Head of caudate nucleus (tissue), 42 donors: ENCODE results near the gene PPP1R1B.
A peak's percentile ranks its signal among the peaks of the same experiment; 100 is the strongest.

ENCODE experiments used
- DNase-seq, 42 donors: peaks; one replicate each; pipeline versions ENCODE4 v3.0.0 to v3.0.0-alpha.2; 2020 to 2021; ENCODE audit warnings: mixed read lengths in 7 of 42
- intact Hi-C: fragments of 100-400 bp; cut with DNase I; formaldehyde crosslinking; loops from one replicate; pipeline ENCODE4 v1.15.0; 2022

PPP1R1B gene

DNA sequence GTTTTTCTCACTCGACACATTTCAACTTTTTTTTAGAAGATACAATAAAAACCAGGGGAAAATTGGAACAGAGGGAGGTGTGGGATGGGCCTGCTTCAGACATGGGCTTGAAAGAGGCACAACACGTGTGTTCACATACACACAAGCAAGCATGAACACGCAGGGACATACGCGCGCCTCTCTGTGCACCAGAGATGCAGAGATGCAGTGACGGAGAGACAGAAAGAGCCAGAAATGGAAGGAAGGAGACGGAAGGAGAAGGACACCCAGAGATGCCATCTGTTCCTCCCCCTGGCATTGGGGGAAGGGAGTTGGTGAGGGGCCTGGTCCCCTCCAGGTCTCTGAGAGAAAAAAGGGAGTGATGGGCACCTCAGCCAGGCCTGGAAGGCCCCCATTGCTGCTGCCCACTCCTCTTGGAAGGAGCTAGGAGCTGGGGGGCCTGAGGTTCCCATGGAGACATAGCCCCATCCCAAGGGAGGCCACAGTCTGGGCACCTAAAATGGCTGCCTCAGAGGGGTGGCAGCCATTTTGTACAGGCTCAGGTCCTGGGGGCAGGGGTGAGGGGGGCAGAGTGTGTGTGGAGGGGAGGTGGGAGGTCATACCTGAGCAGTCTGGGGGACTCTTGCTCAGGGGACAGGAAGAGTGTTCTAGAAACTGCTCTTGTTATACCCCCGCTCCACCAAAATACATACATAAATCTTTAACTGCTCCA is 15.2 kb upstream of the PPP1R1B start:
- intact Hi-C loops = no loop called here
- DNase-seq = no peak

DNA sequence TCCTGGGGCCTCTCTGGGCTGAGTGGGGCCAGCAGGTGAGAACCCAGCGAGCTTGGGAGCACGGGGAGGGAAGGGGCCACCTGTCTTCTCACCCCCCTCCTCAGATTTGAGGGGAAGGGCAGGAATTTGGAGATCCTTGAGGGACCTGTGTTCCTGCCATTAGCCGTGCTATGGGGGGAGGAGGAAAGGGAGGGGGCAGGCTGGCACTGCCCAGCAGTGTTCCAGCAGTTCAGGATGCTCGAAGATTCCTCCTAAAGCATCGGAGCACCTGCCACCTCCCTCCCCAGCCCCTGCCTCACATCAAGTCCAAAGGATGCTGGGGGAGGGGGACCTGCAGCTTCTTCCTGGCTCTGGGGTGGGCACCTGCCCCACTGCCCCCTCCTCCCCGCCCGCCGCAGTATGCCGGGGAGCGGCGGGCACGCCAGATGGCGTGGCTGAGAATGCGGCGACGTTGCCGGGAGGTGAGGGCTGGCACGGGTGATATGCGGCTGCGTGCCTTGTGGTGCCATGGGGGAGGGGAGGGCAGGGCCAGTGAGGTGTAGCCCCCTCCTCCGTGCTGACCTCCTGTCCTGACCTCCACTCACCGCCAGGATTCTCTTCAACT is 14.4 kb upstream of the PPP1R1B start:
- intact Hi-C loops = no loop called here
- DNase-seq = no peak

DNA sequence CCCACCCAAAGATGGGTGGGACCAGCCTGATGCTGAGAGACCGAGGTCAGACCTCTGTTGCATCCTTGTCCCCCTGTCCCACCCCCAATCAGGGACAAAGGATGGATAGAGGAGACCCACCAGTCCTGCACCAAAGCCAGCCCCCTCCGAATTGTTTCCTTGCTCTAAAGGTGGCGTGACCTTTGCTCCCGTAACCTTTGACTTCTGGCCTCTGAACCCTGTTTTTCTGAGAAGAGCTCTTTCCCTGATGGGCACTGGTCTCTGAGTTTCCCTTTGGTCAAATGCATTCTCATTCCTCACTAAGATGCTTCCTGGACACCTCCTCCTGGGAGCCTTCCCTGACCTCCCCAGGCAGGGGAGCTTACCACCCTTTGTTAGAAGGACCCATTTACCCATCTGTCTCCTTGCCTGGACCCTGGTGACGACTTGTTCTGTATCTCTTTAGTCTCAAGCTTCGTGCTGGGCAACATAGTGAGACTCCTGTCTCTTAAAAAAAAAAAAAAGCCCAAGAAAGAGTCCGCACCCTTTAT is 13.8 kb upstream of the PPP1R1B start:
- DNase-seq = no peak
- intact Hi-C loops = no loop called here

DNA sequence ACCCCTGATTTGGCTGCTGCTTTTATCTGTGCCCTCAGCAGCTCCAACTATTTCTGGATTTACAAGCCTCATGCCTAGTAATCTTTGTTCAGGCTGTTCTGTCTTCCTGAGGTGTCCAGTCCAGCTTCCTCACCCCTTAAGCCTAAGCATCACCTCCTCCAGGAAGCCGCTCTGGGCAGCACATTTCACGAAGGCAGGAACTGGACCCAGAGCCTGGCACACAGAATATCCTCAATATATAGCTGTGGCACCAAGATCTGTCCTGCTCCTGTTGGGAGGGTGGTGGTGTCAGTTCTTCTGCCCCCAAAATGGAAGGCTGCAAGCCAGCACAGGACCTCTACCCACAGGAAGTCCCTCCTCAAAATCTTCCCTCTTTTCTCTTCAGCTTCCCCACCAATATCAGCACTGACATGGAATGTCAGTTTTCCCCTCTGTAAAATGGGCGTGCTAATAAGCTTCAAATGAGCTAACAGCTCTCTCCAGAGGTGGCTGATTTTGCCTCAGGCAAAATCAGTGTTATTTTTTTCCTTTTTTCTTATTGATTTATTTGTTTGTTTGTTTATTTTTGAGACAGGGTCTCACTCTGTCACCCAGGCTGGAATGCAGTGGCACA is 12.1 kb upstream of the PPP1R1B start:
- DNase-seq = no peak
- intact Hi-C loops = no loop called here

DNA sequence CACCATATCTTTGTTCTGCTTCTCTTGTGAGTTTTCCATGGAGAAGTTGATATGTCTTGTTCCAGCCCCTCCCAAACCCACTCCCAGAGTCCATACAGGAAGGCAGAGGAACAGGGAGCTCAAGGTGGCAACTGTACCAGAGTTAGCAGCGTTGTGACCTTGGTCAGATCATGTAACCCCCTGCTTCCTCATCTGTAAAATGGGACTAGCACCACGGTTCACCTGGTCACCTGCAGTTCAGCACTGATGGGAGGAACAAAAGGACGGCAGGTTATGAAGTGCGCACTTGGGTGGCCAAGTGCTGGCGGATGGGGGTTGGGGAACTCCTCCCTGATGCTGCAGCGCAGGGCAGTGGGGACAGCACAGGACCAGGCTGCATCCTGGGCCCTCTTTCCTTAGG is 11.3 kb upstream of the PPP1R1B start:
- intact Hi-C loops = no loop called here
- DNase-seq = no peak

DNA sequence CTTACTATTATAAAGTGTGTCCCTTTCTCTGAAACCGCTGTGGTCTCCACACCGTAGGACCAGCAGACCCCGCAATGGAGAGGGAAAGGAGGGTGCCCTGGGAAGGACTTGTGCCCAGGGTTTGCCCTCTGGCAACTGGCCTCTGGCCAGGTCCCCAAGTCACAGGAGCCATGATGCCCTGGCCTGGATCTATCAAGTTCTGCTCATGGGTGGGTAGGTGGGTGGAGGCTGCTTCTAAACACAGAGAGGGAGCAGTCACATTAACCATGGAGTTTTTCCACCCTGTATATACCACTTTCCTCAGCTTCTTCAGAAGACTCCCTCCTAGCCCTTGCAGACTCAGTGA is 9.7 kb upstream of the PPP1R1B start:
- intact Hi-C loops = no loop called here
- no peak for DNase-seq

DNA sequence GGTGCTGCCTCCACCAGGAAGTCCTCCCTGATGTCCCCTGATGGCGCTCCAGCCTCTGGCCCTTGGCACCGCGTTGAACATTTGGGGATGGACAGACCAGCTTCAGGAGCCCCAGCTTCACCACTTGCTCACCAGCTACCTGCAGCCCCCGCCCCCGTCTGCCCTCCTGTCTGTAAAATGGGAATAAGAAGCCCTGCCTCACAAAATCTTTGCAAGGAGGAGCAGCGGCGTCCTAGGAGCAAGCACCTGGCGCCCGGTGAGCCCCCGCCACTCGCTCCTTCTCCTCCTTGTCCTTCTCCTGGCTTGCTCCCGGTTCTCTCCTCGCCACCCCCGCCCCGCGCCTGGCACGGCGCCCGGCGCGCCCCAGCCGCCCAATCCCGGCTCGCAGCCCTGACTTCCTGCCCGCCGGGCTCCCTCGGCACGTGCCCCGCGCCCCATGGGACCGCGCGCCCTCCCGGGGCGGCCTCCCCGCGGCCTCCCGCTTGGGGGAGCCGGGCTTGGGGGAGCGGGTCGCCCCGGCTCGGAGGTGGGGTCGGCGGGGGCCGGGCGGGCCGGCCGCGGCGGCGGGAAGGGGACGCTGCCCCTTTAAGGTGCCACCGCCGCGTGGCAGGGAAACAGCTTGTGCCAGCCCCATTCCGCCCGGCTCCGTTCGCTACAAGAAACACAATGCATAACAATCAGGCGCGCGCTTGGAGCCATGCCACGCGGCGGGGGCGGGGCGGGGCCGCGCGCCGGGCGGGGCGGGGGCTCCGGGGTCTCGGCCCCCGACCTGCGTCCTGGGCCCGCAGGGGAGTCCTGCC is 9.1 kb upstream of the PPP1R1B start:
- DNase-seq = peak in 41 of 42 donors; percentile 51 to 84 (median 70)
- intact Hi-C loops = no loop called here

DNA sequence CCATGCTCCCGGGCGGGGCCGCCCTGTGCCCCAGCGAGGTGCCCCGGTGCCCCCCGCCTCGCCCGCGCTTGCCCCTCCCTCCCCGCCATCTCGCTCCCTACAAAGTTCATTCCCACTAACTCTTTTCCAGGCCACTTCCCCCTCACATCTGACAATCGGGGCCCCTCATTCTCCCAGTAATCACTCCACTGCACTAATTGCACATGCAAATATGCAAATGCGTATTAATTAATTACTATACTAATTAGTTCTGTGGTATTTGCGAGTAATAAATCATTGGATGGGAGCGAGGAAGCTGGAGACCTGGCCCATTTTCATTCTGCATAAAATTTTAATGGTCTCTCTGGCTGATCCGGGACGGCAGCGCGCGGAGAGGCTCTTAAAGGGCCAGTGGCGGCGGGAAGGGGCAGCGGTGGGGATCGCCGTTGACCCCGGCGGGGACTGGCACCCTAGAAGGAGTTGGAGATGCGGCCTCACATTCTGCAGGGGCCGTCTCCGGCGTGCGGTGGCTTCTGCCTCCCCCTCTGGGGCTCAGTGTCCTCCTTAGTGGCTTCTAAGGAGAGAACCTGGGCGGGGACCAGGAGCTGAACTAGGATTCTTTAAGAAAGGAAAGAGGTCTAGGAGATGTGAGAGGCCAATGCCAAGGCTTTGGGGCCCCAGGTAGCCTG is 8.4 kb upstream of the PPP1R1B start:
- intact Hi-C loops = no loop called here

DNA sequence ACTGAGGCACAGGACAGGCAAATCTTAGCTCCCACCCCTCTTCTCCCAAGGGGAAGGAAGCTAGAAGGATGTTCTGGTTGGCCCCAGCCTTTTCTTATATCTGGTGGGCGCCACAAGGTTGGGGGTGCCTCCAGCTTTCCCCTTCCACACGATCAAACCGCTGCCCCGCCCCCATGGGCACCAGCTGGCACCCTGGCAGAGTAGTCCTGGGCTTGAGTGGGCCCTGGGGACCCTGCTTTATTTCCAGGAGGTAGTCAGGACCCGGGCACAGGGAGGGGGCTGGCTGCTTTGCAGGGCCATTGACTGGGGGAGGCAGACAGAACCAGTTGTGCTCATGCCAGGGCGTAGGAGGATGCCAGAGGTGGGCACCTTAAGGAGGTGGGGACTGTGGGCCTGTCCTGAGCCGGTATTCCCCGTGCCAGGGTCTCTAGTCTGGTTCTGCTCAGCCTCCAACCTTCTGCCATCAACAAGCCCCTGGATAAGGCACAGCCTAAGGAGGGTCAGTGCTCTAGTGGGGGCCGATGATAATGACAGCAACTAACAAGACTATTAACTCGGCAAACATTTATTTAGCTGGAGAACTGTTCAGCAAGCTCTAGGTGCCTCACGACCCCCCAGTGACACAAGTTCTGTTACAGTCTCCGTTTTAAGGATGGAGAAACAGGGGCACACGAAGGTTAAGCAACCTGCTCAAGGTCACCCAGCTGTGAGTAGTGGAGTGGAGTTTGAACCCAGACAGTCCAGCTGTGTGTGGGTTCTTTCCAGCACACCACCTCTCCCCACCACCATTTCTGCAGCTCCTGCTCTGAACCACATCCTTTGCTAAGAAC is 7.6 kb upstream of the PPP1R1B start:
- intact Hi-C loops = no loop called here
- DNase-seq = no peak

More for the DNA sequence above, 8.4 kb upstream of the PPP1R1B start:
- DNase-seq = no peak

DNA sequence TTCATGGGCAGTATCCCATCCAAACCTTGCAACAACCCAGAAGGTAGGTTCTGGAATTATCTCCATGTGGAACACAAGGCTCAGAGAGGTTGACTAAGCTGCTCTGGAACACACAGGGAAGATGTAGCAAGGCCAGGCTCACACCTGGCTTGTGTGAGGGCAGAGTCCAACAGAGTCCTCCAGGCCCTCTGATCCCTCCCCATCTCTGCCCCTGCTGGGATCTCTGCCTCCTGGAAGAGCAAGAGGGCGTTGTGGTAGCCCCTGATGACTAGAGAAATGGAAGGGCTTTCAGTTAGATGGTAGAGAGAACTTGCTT is 7.0 kb upstream of the PPP1R1B start:
- DNase-seq = no peak
- intact Hi-C loops = loop anchor here (2.0 to 5.0 kb wide), 2 partner anchors 53 to 133 kb away; no protein-coding TSS in a partner anchor

DNA sequence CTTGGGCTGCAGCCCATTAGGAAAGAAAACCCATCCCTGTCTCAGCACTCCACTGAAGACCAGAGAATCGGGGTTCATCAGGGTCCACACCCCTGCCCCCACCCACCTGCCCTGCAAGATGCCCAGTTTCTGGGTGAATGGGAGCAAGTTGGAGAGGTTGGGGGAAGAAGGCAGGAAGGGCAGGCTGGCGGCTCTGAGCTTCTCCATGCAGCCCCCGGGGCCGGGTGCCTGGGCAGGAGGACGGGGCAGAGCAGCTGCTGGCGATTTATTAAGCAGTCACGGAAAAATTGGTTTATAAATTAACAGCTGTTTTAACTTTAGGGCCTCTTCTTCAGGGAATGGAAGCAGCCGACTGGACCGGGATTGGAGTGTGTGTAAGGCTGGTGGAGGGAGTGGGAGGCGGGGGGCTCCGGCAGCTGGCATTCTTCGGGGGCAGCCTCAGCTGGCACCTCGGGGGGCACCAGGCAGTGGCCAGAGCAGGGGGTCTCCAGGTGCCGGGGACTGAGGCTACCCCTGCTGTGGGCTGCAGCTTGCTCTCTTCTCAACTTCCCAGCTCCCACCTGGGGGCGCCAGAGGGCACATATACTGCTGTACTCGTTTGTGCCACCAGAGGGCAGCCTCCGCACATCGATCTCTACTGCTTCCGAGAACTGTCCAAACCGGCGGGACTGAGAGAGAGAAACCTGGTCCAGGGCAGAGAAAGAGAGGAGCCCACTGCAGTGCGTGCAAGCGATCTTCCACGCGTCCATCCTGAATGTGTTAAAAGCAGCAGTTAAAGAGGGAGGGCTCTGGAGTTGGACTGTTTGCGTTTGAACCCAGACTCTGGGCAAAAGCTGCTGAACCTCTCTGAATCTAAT is 5.0 kb upstream of the PPP1R1B start:
- intact Hi-C loops = loop anchor here (2.0 to 5.0 kb wide), 2 partner anchors 51 to 131 kb away; no protein-coding TSS in a partner anchor
- DNase-seq = peak; percentile 80 to 97 (median 91)

DNA sequence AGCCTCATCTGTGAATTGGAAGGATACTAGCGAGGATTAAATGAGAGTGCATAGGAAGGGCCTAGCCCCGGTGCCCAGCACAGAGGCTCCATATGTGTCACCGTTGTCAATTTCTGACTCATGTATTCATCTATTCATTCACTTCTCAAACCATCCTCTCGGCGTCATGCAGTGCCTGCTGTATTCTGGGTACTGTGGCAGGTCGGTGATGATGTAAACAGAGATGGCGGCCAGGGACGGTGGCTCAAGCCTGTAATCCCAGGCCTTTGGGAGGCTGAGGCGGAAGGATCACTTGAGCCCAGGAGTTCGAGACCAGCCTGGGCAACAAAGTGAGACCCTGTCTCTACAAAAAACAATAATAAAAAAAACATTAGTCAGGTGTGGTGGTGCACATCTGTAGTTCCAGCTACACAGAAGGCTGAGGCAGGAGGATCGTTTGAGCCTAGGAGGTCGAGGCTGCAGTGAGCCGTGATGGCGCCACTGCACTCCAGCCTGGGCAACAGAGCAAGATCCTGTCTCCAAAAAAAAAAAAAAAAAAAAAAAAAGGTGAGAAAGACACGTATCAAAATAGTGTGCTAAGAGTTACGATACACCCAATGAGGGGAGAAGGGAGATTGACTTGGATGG is 4.3 kb upstream of the PPP1R1B start:
- intact Hi-C loops = loop anchor here (5.0 kb wide), 1 partner anchor 50 kb away; no protein-coding TSS in a partner anchor
- DNase-seq = no peak

DNA sequence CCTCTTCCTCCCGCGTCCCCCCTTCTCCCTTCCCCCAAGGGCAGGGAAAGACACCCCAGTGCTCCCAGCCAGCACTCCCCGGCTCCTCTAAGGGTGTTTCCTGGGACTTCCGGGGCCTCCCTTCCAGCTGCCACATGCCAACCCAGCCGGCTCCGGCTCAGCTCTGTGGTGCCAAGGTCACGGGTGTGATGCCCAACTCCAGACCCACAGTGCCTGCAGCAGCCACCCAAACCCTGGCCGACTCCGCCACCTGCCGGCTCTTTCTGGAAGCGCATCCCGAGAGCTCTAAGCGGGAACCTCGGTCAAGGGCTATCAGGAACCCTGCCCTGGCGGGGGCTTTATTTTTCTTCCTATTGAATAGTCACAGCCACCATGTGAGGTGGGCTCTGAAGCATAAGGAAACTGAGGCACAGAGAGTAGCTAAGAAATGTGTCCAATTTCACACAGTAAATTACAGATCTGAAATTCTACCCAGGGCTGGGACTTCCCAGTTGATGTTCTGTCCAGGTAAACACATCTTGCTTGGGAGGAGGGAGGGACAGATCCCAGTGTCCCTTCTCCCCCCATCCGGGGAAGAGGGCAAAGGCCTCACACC is 3.3 kb upstream of the PPP1R1B start:
- peak; percentile 73 to 96 (median 92) for DNase-seq
- intact Hi-C loops = loop anchor here (5.0 kb wide), 1 partner anchor 49 kb away; no protein-coding TSS in a partner anchor

DNA sequence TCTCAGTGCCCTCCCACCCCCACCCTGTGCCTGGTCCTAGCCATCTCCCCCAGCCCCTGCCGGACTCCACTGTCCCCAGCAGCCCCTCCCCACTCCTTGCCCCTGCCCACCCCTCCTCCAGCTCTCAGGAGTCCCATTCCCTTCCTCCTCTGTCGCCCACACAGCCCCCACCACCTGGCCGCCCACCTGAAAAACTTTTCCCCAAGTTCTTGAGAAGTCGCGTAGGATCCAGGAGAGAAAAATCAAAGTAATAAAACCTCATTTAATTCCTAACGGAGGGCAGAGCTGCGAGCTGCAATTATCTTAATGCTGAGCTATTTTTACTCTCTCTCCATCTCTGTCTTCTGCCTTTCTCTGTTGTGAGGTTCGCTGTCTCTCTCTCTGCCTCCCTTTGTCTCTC is 2.4 kb upstream of the PPP1R1B start:
- peak in 23 of 42 donors; percentile 35 to 83 (median 62) for DNase-seq
- intact Hi-C loops = loop anchor here (5.0 kb wide), 1 partner anchor 48 kb away; no protein-coding TSS in a partner anchor

DNA sequence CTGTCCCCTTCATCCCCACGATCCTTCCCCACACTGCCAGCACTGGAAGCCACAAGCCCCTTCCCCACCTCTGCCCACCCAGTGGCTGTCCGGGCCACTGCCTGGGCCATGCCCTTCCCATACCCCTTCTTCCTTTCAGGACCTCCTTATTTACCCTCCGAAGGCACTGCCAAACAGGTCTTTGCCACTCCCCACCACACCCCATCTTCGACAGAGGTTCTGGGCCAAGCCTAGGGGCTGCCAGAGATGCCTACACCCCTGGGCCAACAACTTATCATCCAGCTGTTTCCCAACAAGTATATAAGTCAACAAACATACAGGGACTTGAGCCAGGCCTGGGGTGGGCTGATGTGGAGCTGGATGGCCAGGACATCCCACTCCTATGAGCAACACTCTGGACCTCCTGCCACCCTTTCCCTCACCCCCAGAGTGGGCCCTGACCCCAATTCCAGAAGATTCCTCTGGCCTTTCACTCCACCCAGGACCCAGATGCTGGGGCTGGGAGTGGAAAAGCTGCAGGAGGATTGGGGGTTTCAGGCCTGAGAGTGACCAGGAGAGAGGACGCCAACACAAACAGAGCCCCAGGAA is 1.5 kb upstream of the PPP1R1B start:
- intact Hi-C loops = no loop called here
- no peak for DNase-seq
